Tibial nerve (tissue), 4 donors: Measurements from ENCODE around the gene DNAJC11. TPM values are rescaled to one million over a fixed set of nuclear protein-coding genes. Genes with fewer than 3 reads are reported as not detected.

ENCODE experiments used
- DNase-seq, 2 donors: peaks; one replicate each; pipeline ENCODE4 v3.0.0-alpha.2; 2019; ENCODE audit warnings: low spot score in 2 of 2
- H3K27ac ChIP-seq, 4 donors: fragments of 200-600 bp; sonication (generic) in 3 of 4; one replicate each; pipeline ENCODE4 v1.5.1; 2017 to 2019; ENCODE audit warnings: mild to moderate bottlenecking in 1 of 4
- H3K27me3 ChIP-seq, 2 donors: fragments of 200-600 bp; sonication (generic) in 1 of 2; one replicate each; pipeline versions ENCODE4 v1.5.1 to v1.6.0; 2017 to 2019
- H3K36me3 ChIP-seq, 3 donors: fragments of 200-600 bp; sonication (generic); one replicate each; pipeline ENCODE4 v1.5.1; 2018 to 2019
- H3K4me1 ChIP-seq, 4 donors: fragments of 200-600 bp; sonication (generic) in 3 of 4; one replicate each; pipeline ENCODE4 v1.5.1; 2017 to 2019
- H3K4me3 ChIP-seq, 4 donors: fragments of 200-600 bp; sonication (generic) in 3 of 4; one replicate each; pipeline ENCODE4 v1.5.1; 2017 to 2019; ENCODE audit warnings: mild to moderate bottlenecking in 1 of 4, moderate library complexity in 1 of 4
- H3K9me3 ChIP-seq, 4 donors: fragments of 200-600 bp; sonication (generic) in 3 of 4; one replicate each; pipeline ENCODE4 v1.5.1; 2017 to 2019
- CTCF ChIP-seq, 5 experiments: fragments of 200-600 bp in 3 of 5; fragments of 450-650 bp in 2 of 5; sonication (generic) in 3 of 5; IDR thresholded peaks; one replicate each; pipeline ENCODE4 v1.5.1; 2016 to 2019; ENCODE audit warnings: antibody characterized with exemption in 5 of 5, mild to moderate bottlenecking in 3 of 5, moderate library complexity in 2 of 5
- EP300 ChIP-seq, 2 donors: sonication (generic); formaldehyde crosslinking; IDR thresholded peaks; one replicate each; pipeline ENCODE4 v1.6.1; 2017; ENCODE audit warnings: antibody characterized with exemption in 2 of 2, mild to moderate bottlenecking in 1 of 2
- POLR2A ChIP-seq, 2 donors: fragments of 450-650 bp; IDR thresholded peaks; one replicate each; pipeline ENCODE4 v1.6.1; 2017; ENCODE audit warnings: antibody characterized with exemption in 2 of 2, mild to moderate bottlenecking in 2 of 2, moderate library complexity in 2 of 2
- WGBS, 2 donors: methylation state at CpG; one replicate each; pipeline ENCODE4 v1.1.5; 2018; 5-methylcytosine and 5-hydroxymethylcytosine counted together
- total RNA-seq, 4 donors: library from RNA; depleted of rRNA; stranded (reverse); fragments of >200 nt; gene quantifications; one replicate each; pipeline ENCODE4 v1.1.0, GENCODE V29; 2016

DNAJC11 gene
- total RNA-seq, 4 donors from 2014 or later, result 24.9 to 36.9 (median 31.7) TPM

GRCh38 chr1:6634371-6635052 is 67.1 kb downstream of the DNAJC11 start:
- H3K27ac ChIP-seq, result no peak overlapping the region
- peak in 1 of 2 donors; percentile 43 for DNase-seq
- H3K4me3 ChIP-seq, result no peak overlapping the region
- peaks cover 0 to 93% (median 17%) of the 10 kb centered on the region in 3 donors for H3K36me3 ChIP-seq
- H3K4me1 ChIP-seq, result peaks cover 0 to 10% (median 0%) of the 10 kb centered on the region in 4 donors
- TF ChIP-seq POLR2A (IDR thresholded peaks at IDR 0.05) (no peak), CTCF (IDR thresholded peaks at IDR 0.05) (peak in 4 of 5 experiments; percentile 19 to 60 (median 32))
- 62 to 78% methylated on average over 18 to 29 of the region's 29 CpGs for WGBS, 2 donors
- H3K9me3 ChIP-seq, result no peaks in the 10 kb centered on the region
- no peaks in the 10 kb centered on the region for H3K27me3 ChIP-seq

GRCh38 chr1:6632588-6633514 is 68.8 kb downstream of the DNAJC11 start:
- no peak for TF ChIP-seq EP300 (IDR thresholded peaks at IDR 0.05)
- no peak for TF ChIP-seq POLR2A (IDR thresholded peaks at IDR 0.05)
- TF ChIP-seq CTCF (IDR thresholded peaks at IDR 0.05), result no peak
- H3K27me3 ChIP-seq, result no peaks in the 10 kb centered on the region
- no peak overlapping the region for H3K27ac ChIP-seq
- peaks cover 0 to 12% (median 0%) of the 10 kb centered on the region in 4 donors for H3K4me1 ChIP-seq
- peaks cover 0 to 100% (median 14%) of the 10 kb centered on the region in 3 donors for H3K36me3 ChIP-seq
- no peaks in the 10 kb centered on the region for H3K9me3 ChIP-seq
- WGBS, 2 donors, result 80 to 88% methylated on average over 26 to 30 of the region's 30 CpGs
- no peak for DNase-seq
- H3K4me3 ChIP-seq, result no peak overlapping the region

- Histone ChIP-seq H3K27ac (no peak overlapping the region), H3K4me1 (peaks cover 0 to 30% (median 13%) of the 10 kb centered on the region in 4 donors), H3K36me3 (peaks cover 0 to 93% (median 14%) of the 10 kb centered on the region in 3 donors), H3K9me3 (no peaks in the 10 kb centered on the region), H3K4me3 (no peak overlapping the region), H3K27me3 (no peaks in the 10 kb centered on the region)
- 99% methylated on average over 8 of the region's 8 CpGs for WGBS, 2 donors
- no peak for DNase-seq
- TF ChIP-seq CTCF (IDR thresholded peaks at IDR 0.05) (no peak), EP300 (IDR thresholded peaks at IDR 0.05) (no peak), POLR2A (IDR thresholded peaks at IDR 0.05) (no peak)
These were observed 70.6 kb downstream of the DNAJC11 start for GRCh38 chr1:6631058-6631457.

- no peak for DNase-seq
- peaks cover 0 to 30% (median 15%) of the 10 kb centered on the region in 4 donors for H3K4me1 ChIP-seq
- no peaks in the 10 kb centered on the region for H3K27me3 ChIP-seq
- H3K4me3 ChIP-seq, result no peak overlapping the region
- peaks cover 0 to 83% (median 14%) of the 10 kb centered on the region in 3 donors for H3K36me3 ChIP-seq
- TF ChIP-seq CTCF (IDR thresholded peaks at IDR 0.05), result no peak
- TF ChIP-seq EP300 (IDR thresholded peaks at IDR 0.05), result no peak
- no peak for TF ChIP-seq POLR2A (IDR thresholded peaks at IDR 0.05)
- H3K27ac ChIP-seq, result no peak overlapping the region
- 93% methylated on average over 8 of the region's 8 CpGs for WGBS, 2 donors
- H3K9me3 ChIP-seq, result no peaks in the 10 kb centered on the region
These were observed 71.6 kb downstream of the DNAJC11 start for GRCh38 chr1:6630027-6630426.
